HepG2 (cell line): ENCODE data around the gene IKZF3. TPM values are rescaled to one million over a fixed set of nuclear protein-coding genes. Genes with fewer than 3 reads are reported as not detected.

Source experiments
- AGO2 ChIP-seq: fragments of 200-400 bp; formaldehyde crosslinking; optimal IDR thresholded peaks from 2 replicates; pipeline ENCODE3; 2017; ENCODE audit warnings: mild to moderate bottlenecking, low read depth, low read length, moderate library complexity
- ARNT ChIP-seq: fragments of 450-650 bp; IDR thresholded peaks from 2 replicates; pipeline ENCODE4 v1.6.1; 2017
- CCDC6 ChIP-seq: sonication (generic); formaldehyde crosslinking; IDR thresholded peaks from 2 replicates; pipeline ENCODE4 v1.8.1; 2022; ENCODE audit warnings: mild to moderate bottlenecking, missing genetic modification reagents, moderate library complexity
- CENPT ChIP-seq: sonication (generic); formaldehyde crosslinking; IDR thresholded peaks from 2 replicates; pipeline ENCODE4 v1.8.0; 2022; ENCODE audit warnings: low read depth, mild to moderate bottlenecking, moderate library complexity, missing genetic modification reagents
- CREM ChIP-seq, 2 experiments: sonication (generic) in 1 of 2; formaldehyde crosslinking in 1 of 2; IDR thresholded peaks; 2 replicates each; pipeline versions ENCODE4 v1.4.0 to v1.6.1; 2016 to 2020; ENCODE audit warnings: antibody characterized with exemption in 1 of 2, mild to moderate bottlenecking in 1 of 2, missing genetic modification reagents in 1 of 2
- EHMT2 ChIP-seq: fragments of 200-600 bp; sonication (generic); IDR thresholded peaks from 2 replicates; pipeline ENCODE4 v1.7.0; 2017; ENCODE audit warnings: antibody characterized with exemption, low read depth, low read length, borderline replicate concordance
- ELF4 ChIP-seq: sonication (generic); formaldehyde crosslinking; IDR thresholded peaks from 2 replicates; pipeline ENCODE4 v1.5.0; 2020; ENCODE audit warnings: missing genetic modification reagents, mild to moderate bottlenecking, moderate library complexity, borderline replicate concordance
- GFI1 ChIP-seq: sonication (generic); formaldehyde crosslinking; IDR thresholded peaks from 2 replicates; pipeline ENCODE4 v1.5.0; 2020; ENCODE audit warnings: missing genetic modification reagents, mild to moderate bottlenecking, borderline replicate concordance
- HNRNPL ChIP-seq: fragments of 200-400 bp; formaldehyde crosslinking; IDR thresholded peaks from 2 replicates; pipeline ENCODE4 v1.6.1; 2017; ENCODE audit warnings: mild to moderate bottlenecking, low read depth, low read length
- NR2F1 ChIP-seq, 2 experiments: fragments of 450-650 bp in 1 of 2; formaldehyde crosslinking in 1 of 2; IDR thresholded peaks; 2 replicates each; pipeline versions ENCODE4 v1.5.0 to v1.6.1; 2016 to 2020; ENCODE audit warnings: mild to moderate bottlenecking in 1 of 2, missing compliant biosample characterization in 1 of 2, missing genetic modification reagents in 1 of 2, moderate library complexity in 1 of 2
- RAD21 ChIP-seq: fragments of 450-650 bp; formaldehyde crosslinking; IDR thresholded peaks from 2 replicates; pipeline ENCODE4 v1.5.0; 2020; ENCODE audit warnings: mild to moderate bottlenecking
- SAFB2 ChIP-seq: sonication (generic); formaldehyde crosslinking; IDR thresholded peaks from 2 replicates; pipeline ENCODE4 v1.5.1; 2020; ENCODE audit warnings: missing genetic modification reagents, low read depth, mild to moderate bottlenecking, borderline replicate concordance
- ZNF12 ChIP-seq: sonication (generic); formaldehyde crosslinking; IDR thresholded peaks from 2 replicates; pipeline ENCODE4 v1.5.0; 2020; ENCODE audit warnings: missing genetic modification reagents
- ZNF253 ChIP-seq: sonication (generic); formaldehyde crosslinking; IDR thresholded peaks from 2 replicates; pipeline ENCODE4 v1.8.0; 2022; ENCODE audit warnings: mild to moderate bottlenecking, missing genetic modification reagents, borderline replicate concordance
- ZNF431 ChIP-seq: sonication (generic); formaldehyde crosslinking; IDR thresholded peaks from 2 replicates; pipeline ENCODE4 v1.9.0; 2022; ENCODE audit warnings: missing genetic modification reagents, low read depth, mild to moderate bottlenecking, borderline replicate concordance
- ZNF468 ChIP-seq: sonication (generic); formaldehyde crosslinking; IDR thresholded peaks from 2 replicates; pipeline ENCODE4 v1.8.0; 2022; ENCODE audit warnings: mild to moderate bottlenecking, moderate library complexity, missing genetic modification reagents
- ZNF772 ChIP-seq: sonication (generic); formaldehyde crosslinking; IDR thresholded peaks from 2 replicates; pipeline ENCODE4 v1.5.0; 2020; ENCODE audit warnings: mild to moderate bottlenecking, missing genetic modification reagents
- ZSCAN25 ChIP-seq: sonication (generic); formaldehyde crosslinking; IDR thresholded peaks from 2 replicates; pipeline ENCODE4 v1.8.0; 2022; ENCODE audit warnings: mild to moderate bottlenecking, missing genetic modification reagents
- polyA plus RNA-seq, 8 experiments: library from polyadenylated mRNA; depleted of rRNA in 3 of 8; stranded (reverse) in 7 of 8; unstranded in 1 of 8; fragments of >200 nt; fragmentation: Illumina TruSeq in 4 of 8; extraction: Trizol in 4 of 8; gene quantifications; 2 replicates each; pipeline versions ENCODE4 v1.2.1 to v1.2.3, GENCODE V29; 2011 to 2016; ENCODE audit warnings: low read depth in 4 of 8, missing spikeins in 1 of 8, mixed read lengths in 1 of 8; ENCODE audit not compliant: insufficient read depth in 1 of 8
- total RNA-seq, 5 experiments: library from RNA; depleted of rRNA; stranded (reverse); fragments of >200 nt; fragmentation: Illumina TruSeq; extraction: Trizol; gene quantifications; 2 replicates each; pipeline ENCODE4 v1.2.3, GENCODE V29; 2016; ENCODE audit warnings: low read depth in 1 of 5
- TF ChIP-seq, protein P1 (sequence below): sonication (generic); formaldehyde crosslinking; IDR thresholded peaks from 2 replicates; pipeline ENCODE4 v1.8.1; 2023; ENCODE audit warnings: mild to moderate bottlenecking, moderate library complexity, missing genetic modification reagents
- TF ChIP-seq, protein P2 (sequence below): sonication (generic); formaldehyde crosslinking; IDR thresholded peaks from 2 replicates; pipeline ENCODE4 v1.5.1; 2020; ENCODE audit warnings: missing genetic modification reagents, mild to moderate bottlenecking, borderline replicate concordance
- TF ChIP-seq, protein P3 (sequence below): sonication (generic); formaldehyde crosslinking; IDR thresholded peaks from 2 replicates; pipeline ENCODE4 v1.5.1; 2020; ENCODE audit warnings: missing genetic modification reagents, mild to moderate bottlenecking, borderline replicate concordance
- TF ChIP-seq, protein P4 (sequence below): sonication (generic); formaldehyde crosslinking; IDR thresholded peaks from 2 replicates; pipeline ENCODE4 v1.9.0; 2021; ENCODE audit warnings: missing genetic modification reagents, borderline replicate concordance

IKZF3 gene
- total and polyA plus RNA-seq, 2 of the 13 experiments (the other 11 are each of a cell fraction or from before 2014, with no cell fraction given) = not detected

DNA sequence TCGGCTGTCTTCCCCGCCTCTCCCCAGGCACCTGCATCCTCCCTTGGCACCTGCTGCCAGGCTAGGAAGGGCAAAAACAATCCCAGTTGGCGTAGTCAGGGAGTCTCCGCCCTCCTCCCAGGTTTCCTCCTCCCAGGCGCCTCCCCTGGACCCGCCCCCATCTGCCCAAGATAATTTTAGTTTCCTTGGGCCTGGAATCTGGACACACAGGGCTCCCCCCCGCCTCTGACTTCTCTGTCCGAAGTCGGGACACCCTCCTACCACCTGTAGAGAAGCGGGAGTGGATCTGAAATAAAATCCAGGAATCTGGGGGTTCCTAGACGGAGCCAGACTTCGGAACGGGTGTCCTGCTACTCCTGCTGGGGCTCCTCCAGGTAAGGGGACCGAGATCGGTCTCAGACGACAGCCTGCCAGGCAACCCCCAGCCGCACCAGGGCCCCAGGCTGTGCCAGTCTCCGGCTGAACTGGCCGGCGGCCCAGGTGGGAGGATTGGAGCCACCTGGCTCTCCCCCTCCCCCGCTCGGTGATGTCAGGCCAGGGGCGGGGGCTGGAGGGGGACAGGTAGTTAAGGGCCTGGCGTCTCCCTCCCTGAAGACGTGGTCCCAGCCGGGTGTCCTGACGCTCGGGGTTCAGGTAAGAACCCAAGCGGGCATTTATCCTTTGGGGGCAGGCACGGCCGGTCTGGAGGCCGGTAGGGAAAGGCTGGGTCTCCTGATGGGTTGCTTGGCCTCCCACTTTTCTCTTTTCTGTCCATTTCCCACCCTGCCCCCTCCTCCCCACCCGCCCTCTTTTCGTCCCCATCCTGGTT is 126.1 kb downstream of the IKZF3 start, which contains the start of gene GRB7 (continued):
- peak; percentile 63; the same call in 1 of the 2 replicates for TF ChIP-seq GFI1 (CRISPR knock-in tag)
- TF ChIP-seq ELF4 = no peak
- no peak for TF ChIP-seq ARNT
- no peak for TF ChIP-seq ZNF468
- TF ChIP-seq, protein P1, sequence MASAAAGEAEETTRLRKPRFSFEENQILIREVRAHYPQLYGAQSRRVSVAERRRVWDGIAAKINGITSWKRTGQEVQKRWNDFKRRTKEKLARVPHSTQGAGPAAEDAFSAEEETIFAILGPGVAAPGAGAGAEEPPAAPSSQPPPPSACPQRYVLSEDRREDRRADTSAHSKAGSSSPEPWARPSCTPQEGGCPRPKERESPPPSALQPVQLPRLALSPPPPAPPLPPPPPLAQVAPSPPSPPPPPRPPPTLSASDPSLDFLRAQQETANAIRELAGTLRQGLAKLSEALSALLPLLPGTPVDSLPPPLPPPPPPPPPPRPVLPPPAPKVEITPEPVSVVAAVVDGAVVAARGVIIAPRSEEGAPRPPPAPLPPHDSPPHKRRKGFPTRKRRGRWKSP (CRISPR knock-in tag) = peak; percentile 58; the same call in 1 of the 2 replicates
- TF ChIP-seq, protein P2, sequence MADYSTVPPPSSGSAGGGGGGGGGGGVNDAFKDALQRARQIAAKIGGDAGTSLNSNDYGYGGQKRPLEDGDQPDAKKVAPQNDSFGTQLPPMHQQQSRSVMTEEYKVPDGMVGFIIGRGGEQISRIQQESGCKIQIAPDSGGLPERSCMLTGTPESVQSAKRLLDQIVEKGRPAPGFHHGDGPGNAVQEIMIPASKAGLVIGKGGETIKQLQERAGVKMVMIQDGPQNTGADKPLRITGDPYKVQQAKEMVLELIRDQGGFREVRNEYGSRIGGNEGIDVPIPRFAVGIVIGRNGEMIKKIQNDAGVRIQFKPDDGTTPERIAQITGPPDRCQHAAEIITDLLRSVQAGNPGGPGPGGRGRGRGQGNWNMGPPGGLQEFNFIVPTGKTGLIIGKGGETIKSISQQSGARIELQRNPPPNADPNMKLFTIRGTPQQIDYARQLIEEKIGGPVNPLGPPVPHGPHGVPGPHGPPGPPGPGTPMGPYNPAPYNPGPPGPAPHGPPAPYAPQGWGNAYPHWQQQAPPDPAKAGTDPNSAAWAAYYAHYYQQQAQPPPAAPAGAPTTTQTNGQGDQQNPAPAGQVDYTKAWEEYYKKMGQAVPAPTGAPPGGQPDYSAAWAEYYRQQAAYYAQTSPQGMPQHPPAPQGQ (CRISPR knock-in tag) = no peak
- 0 out of 4 replicates have a peak, but pooled peaks of 1 of the 2 experiments have one; percentile 37 for TF ChIP-seq NR2F1 (CRISPR knock-in tag; IDR thresholded peaks at IDR 0.05)
- peak; percentile 94 for TF ChIP-seq AGO2
- TF ChIP-seq ZNF12 (CRISPR knock-in tag) = no peak
- peak; percentile 95 for TF ChIP-seq HNRNPL
- TF ChIP-seq EHMT2 = no peak
- TF ChIP-seq CCDC6 (CRISPR knock-in tag) = peak; percentile 69; the same call in 1 of the 2 replicates
- TF ChIP-seq, protein P3, sequence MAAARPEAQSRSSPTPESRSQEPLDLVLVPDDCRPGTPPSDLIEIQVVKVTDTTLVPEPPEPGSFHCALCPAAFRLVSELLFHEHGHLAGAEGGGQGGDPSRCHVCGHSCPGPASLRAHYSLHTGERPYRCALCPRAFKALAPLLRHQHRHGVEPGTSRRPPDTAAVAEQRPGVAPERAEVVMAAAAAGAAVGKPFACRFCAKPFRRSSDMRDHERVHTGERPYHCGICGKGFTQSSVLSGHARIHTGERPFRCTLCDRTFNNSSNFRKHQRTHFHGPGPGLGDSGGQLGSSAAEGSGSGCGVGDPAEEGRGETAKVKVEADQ (CRISPR knock-in tag) = no peak; the same call in 1 of the 2 replicates
- TF ChIP-seq, protein P4, sequence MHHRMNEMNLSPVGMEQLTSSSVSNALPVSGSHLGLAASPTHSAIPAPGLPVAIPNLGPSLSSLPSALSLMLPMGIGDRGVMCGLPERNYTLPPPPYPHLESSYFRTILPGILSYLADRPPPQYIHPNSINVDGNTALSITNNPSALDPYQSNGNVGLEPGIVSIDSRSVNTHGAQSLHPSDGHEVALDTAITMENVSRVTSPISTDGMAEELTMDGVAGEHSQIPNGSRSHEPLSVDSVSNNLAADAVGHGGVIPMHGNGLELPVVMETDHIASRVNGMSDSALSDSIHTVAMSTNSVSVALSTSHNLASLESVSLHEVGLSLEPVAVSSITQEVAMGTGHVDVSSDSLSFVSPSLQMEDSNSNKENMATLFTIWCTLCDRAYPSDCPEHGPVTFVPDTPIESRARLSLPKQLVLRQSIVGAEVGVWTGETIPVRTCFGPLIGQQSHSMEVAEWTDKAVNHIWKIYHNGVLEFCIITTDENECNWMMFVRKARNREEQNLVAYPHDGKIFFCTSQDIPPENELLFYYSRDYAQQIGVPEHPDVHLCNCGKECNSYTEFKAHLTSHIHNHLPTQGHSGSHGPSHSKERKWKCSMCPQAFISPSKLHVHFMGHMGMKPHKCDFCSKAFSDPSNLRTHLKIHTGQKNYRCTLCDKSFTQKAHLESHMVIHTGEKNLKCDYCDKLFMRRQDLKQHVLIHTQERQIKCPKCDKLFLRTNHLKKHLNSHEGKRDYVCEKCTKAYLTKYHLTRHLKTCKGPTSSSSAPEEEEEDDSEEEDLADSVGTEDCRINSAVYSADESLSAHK (CRISPR knock-in tag) = no peak
- TF ChIP-seq ZNF772 (CRISPR knock-in tag) = 0 out of 2 replicates have a peak, but pooled peaks have one; percentile 49
- TF ChIP-seq ZSCAN25 = no peak
- 0 out of 2 replicates have a peak, but pooled peaks have one; percentile 57 for TF ChIP-seq ZNF431 (CRISPR knock-in tag)
- no peak; the same call in 1 of the 2 replicates for TF ChIP-seq ZNF253 (CRISPR knock-in tag)
- TF ChIP-seq CREM (IDR thresholded peaks at IDR 0.05) = peak; percentile 63
- 0 out of 2 replicates have a peak, but pooled peaks have one; percentile 7 for TF ChIP-seq CREM (CRISPR knock-in tag; IDR thresholded peaks at IDR 0.05)
- TF ChIP-seq CENPT (CRISPR knock-in tag) = no peak
- TF ChIP-seq SAFB2 (CRISPR knock-in tag) = no peak
- peak; percentile 14; the same call in 1 of the 2 replicates for TF ChIP-seq RAD21
